ENCODE measurements around the gene FIBCD1.

GRCh38 chr9:130872912-130873503 is 66.0 kb downstream of the FIBCD1 start:
- TF ChIP-seq CTCF (IDR thresholded peaks at IDR 0.05): no peak
- no peak for TF ChIP-seq POLR2A (IDR thresholded peaks at IDR 0.05)
